Endothelial cell of umbilical vein (primary cell): ENCODE data around the gene NDUFA11. TPM values are rescaled to one million over a fixed set of nuclear protein-coding genes. Genes with fewer than 3 reads are reported as not detected.

Experiments used
- Bru-seq: library from RNA; stranded (reverse); fragments of 400-500 nt; gene quantifications from one replicate; lab custom pipeline; 2021; lab: Mats Ljungman, UMichigan
- BruChase-seq, 2 experiments: library from RNA; stranded (reverse); fragments of 400-500 nt; gene quantifications; one replicate each; lab custom pipeline; 2021; lab: Mats Ljungman, UMichigan
- BruUV-seq: library from RNA; stranded (reverse); fragments of 400-500 nt; replicated peaks from 2 replicates; lab custom pipeline; 2021; lab: Mats Ljungman, UMichigan
- CTCF ChIA-PET: fragments of 300-600, 350-600 bp; sonication (Branson Sonifier 250); formaldehyde crosslinking; loops from one replicate; lab custom pipeline; 2021; ENCODE audit warnings: antibody characterized with exemption, inconsistent platforms; lab: Charles Lee
- POLR2A ChIA-PET: fragments of 300-600, 350-600 bp; sonication (Branson Sonifier 250); formaldehyde crosslinking; loops from one replicate; lab custom pipeline; 2021; ENCODE audit warnings: antibody characterized with exemption, inconsistent platforms; lab: Charles Lee
- DNase-seq: peaks from one replicate; pipeline ENCODE4 v3.0.0-alpha.2; 2011; ENCODE audit warnings: low read depth, low spot score
- FAIRE-seq: peaks from 2 replicates; lab custom pipeline; 2011; peaks lifted over from hg19 to GRCh38; lab: Jason Lieb, UNC
- H2AFZ ChIP-seq: 2 replicates; pipeline ENCODE4 v1.6.0; 2012; ENCODE audit warnings: low read depth, low read length, control low read depth, inconsistent platforms
- H3K27ac ChIP-seq: 2 replicates; pipeline ENCODE4 v1.5.1; 2011; ENCODE audit warnings: low read depth, mild to moderate bottlenecking, control low read depth, low read length, moderate library complexity; ENCODE audit not compliant: insufficient read depth
- H3K27me3 ChIP-seq, 2 experiments: 2 replicates each; pipeline versions ENCODE4 v1.6.0 to v1.6.1; 2011; ENCODE audit warnings: low read length in 2 of 2, mixed read lengths in 1 of 2; ENCODE audit not compliant: control insufficient read depth in 2 of 2, insufficient read depth in 2 of 2
- H3K36me3 ChIP-seq, 2 experiments: 2 replicates in 1 of 2; 3 replicates in 1 of 2; pipeline ENCODE4 v1.5.1; 2011; ENCODE audit warnings: low read length in 2 of 2, mild to moderate bottlenecking in 1 of 2, moderate library complexity in 1 of 2; ENCODE audit not compliant: control insufficient read depth in 2 of 2, insufficient read depth in 2 of 2; ENCODE audit errors: extremely low read depth in 1 of 2
- H3K4me1 ChIP-seq: 3 replicates; pipeline ENCODE4 v1.5.1; 2011; ENCODE audit warnings: mild to moderate bottlenecking, low read length; ENCODE audit not compliant: control insufficient read depth, insufficient read depth; ENCODE audit errors: extremely low read depth
- H3K4me2 ChIP-seq: 2 replicates; pipeline ENCODE4 v1.6.1; 2011; ENCODE audit warnings: low read length, control low read depth, mixed read lengths; ENCODE audit not compliant: insufficient read depth
- H3K4me3 ChIP-seq, 3 experiments: fragments of 200-600 bp in 1 of 3; sonication (generic), shearing (Covaris generic) in 1 of 3; replicated peaks in 1 of 3; 2 replicates each; pipeline ENCODE4 v1.5.1; 2011 to 2016; ENCODE audit warnings: control low read depth in 3 of 3, low read length in 3 of 3, mild to moderate bottlenecking in 2 of 3, inconsistent platforms in 1 of 3, low read depth in 1 of 3, moderate library complexity in 1 of 3; ENCODE audit not compliant: insufficient read depth in 1 of 3
- H3K79me2 ChIP-seq: 2 replicates; pipeline ENCODE4 v1.6.0; 2012; ENCODE audit warnings: low read length, inconsistent platforms; ENCODE audit not compliant: control insufficient read depth, insufficient read depth
- H3K9ac ChIP-seq: replicated peaks from 2 replicates; pipeline ENCODE3; 2011; ENCODE audit warnings: low read length, control low read depth; ENCODE audit not compliant: insufficient read depth; ENCODE audit errors: extremely low read depth
- H3K9me1 ChIP-seq: replicated peaks from 3 replicates; pipeline ENCODE4 v1.6.0; 2011; ENCODE audit warnings: mild to moderate bottlenecking, low read length; ENCODE audit not compliant: control insufficient read depth, insufficient read depth; ENCODE audit errors: extremely low read depth
- H3K9me3 ChIP-seq: replicated peaks from 2 replicates; pipeline ENCODE4 v1.5.1; 2012; ENCODE audit warnings: low read length, inconsistent platforms; ENCODE audit not compliant: control insufficient read depth, insufficient read depth
- H4K20me1 ChIP-seq: replicated peaks from 2 replicates; pipeline ENCODE3; 2011; ENCODE audit warnings: mild to moderate bottlenecking, low read length; ENCODE audit not compliant: control insufficient read depth, insufficient read depth; ENCODE audit errors: extremely low read depth
- CTCF ChIP-seq, 2 donors: IDR thresholded peaks; 1 replicate in 1 of 2; 2 replicates in 1 of 2; pipeline ENCODE4 v1.5.1; 2011; ENCODE audit warnings: low read length in 2 of 2, mild to moderate bottlenecking in 2 of 2, moderate library complexity in 2 of 2, control low read depth in 1 of 2, inconsistent platforms in 1 of 2, low read depth in 1 of 2; ENCODE audit not compliant: insufficient read depth in 1 of 2; ENCODE audit errors: extremely low read depth in 1 of 2
- EZH2 ChIP-seq: IDR thresholded peaks from 2 replicates; pipeline ENCODE4 v1.6.1; 2012; ENCODE audit warnings: borderline replicate concordance, low read depth, mild to moderate bottlenecking, moderate library complexity, low read length, inconsistent platforms; ENCODE audit not compliant: severe bottlenecking
- FOS ChIP-seq: IDR thresholded peaks from 2 replicates; pipeline ENCODE4 v1.6.1; 2011; ENCODE audit warnings: mild to moderate bottlenecking, low read length, moderate library complexity, borderline replicate concordance; ENCODE audit not compliant: insufficient read depth
- GATA2 ChIP-seq: IDR thresholded peaks from 2 replicates; pipeline ENCODE4 v1.7.0; 2011; ENCODE audit warnings: low read depth, mild to moderate bottlenecking, moderate library complexity, mixed read lengths, low read length; ENCODE audit not compliant: insufficient read length, insufficient read depth
- JUN ChIP-seq: IDR thresholded peaks from 2 replicates; pipeline ENCODE4 v1.6.1; 2011; ENCODE audit warnings: borderline replicate concordance, low read depth; ENCODE audit not compliant: insufficient read length, insufficient read depth
- MAX ChIP-seq: IDR thresholded peaks from 2 replicates; pipeline ENCODE4 v1.6.1; 2011; ENCODE audit not compliant: insufficient read depth, insufficient read length
- MYC ChIP-seq: IDR thresholded peaks from one replicate; pipeline ENCODE4 v1.6.1; 2011; ENCODE audit warnings: mild to moderate bottlenecking, low read depth, low read length
- POLR2A ChIP-seq: IDR thresholded peaks from 2 replicates; pipeline ENCODE4 v1.6.1; 2012; ENCODE audit warnings: low read depth, mild to moderate bottlenecking, control low read depth, low read length
- POLR2AphosphoS5 ChIP-seq: IDR thresholded peaks from 2 replicates; pipeline ENCODE4 v1.6.1; 2012; ENCODE audit warnings: low read depth, mild to moderate bottlenecking, control low read depth, low read length, moderate library complexity; ENCODE audit not compliant: insufficient read depth
- dilution Hi-C: fragments of 300-500 bp; cut with MboI; formaldehyde crosslinking; loops from one replicate; pipeline ENCODE4 v1.15.0; 2019; ENCODE audit warnings: low sequenced_read_pairs; ENCODE audit not compliant: extremely low pct_ligation_motif_present
- intact Hi-C: fragments of 100-400 bp; cut with micrococcal nuclease; formaldehyde crosslinking; loops from one replicate; pipeline ENCODE4 v1.10.0; 2022
- long read RNA-seq: library from polyadenylated mRNA; stranded (forward); transcript quantifications from one replicate; pipeline ENCODE4 v2.0.0, GENCODE V29; 2021
- polyA minus RNA-seq, 3 experiments: library from RNA; depleted of rRNA, polyadenylated mRNA; stranded (reverse); fragments of >200 nt; gene quantifications; 1 replicate in 1 of 3; 2 replicates in 2 of 3; pipeline ENCODE4 v1.2.3, GENCODE V29; 2011
- polyA plus RNA-seq, 4 experiments: library from polyadenylated mRNA; depleted of rRNA in 3 of 4; stranded (reverse) in 3 of 4; unstranded in 1 of 4; fragments of >200 nt; gene quantifications; 2 replicates each; pipeline versions ENCODE4 v1.2.1 to v1.2.3, GENCODE V29; 2011 to 2012; ENCODE audit warnings: missing spikeins in 1 of 4
- total RNA-seq: library from RNA; stranded (reverse); gene quantifications from 2 replicates; pipeline ENCODE4 v1.2.3, GENCODE V29; 2021

The NDUFA11 gene
- total RNA-seq: 281 and 283 TPM in 2 replicates
- polyA plus RNA-seq: 876 and 1,690 TPM in 2 replicates
- 491 and 683 TPM in 2 replicates for polyA plus RNA-seq (2011; cell fraction: cytosol; rRNA removed)
- 195 and 273 TPM in 2 replicates for polyA plus RNA-seq (2011; cell fraction: nucleus; rRNA removed)
- 256 and 303 TPM in 2 replicates for polyA plus RNA-seq (2012)
- polyA minus RNA-seq: 50.8 and 68.0 TPM in 2 replicates
- 39.5 TPM for polyA minus RNA-seq (2011; cell fraction: cytosol; rRNA and poly(A)+ RNA removed)
- polyA minus RNA-seq (2011; cell fraction: nucleus; rRNA and poly(A)+ RNA removed): 16.4 and 23.1 TPM in 2 replicates
- Bru-seq, nascent RNA: percentile 66 among the genes with signal in this experiment
- BruChase-seq, experiment 1, labeled RNA remaining after a 6-hour chase: percentile 76 among the genes with signal in this experiment
- percentile 70 among the genes with signal in this experiment for BruChase-seq, experiment 2, labeled RNA remaining after a 2-hour chase
- long read RNA-seq, transcript NDUFA11-204 (2 exons, 403 nt): minor isoform, 6 of 664 reads
- long read RNA-seq, transcript NDUFA11-206 (5 exons, 657 nt): minor isoform, 13 of 664 reads
- long read RNA-seq, transcript NDUFA11-201 (4 exons, 539 nt): major isoform, 612 of 664 reads
- long read RNA-seq, transcript NDUFA11-205 (3 exons, 2,154 nt): minor isoform, 8 of 664 reads
- long read RNA-seq, partial matches to known transcripts: 23 of 664 reads
- long read RNA-seq, other reads (novel, unspliced or antisense): 1 of 664 reads

GRCh38 chr19:5903624-5904351 is at the start of gene NDUFA11:
Gene NDUFA11 (minus strand): TSS chr19:5903790. CDS start chr19:5903708, 82 bp downstream.
- Histone ChIP-seq H4K20me1 (no peaks in the 10 kb centered on the region), H3K36me3 (peaks cover 0 to 2% of the 10 kb centered on the region in 2 experiments), H3K9me1 (no peaks in the 10 kb centered on the region), H2AFZ (peak within 1 kb of the TSS; percentile 69), H3K79me2 (peaks cover 32% of the 10 kb centered on the region), H3K4me2 (peak within 1 kb of the TSS; percentile 32), H3K27me3 (no peaks in the 10 kb centered on the region), H3K27ac (peak within 1 kb of the TSS; percentile 90), H3K4me1 (peaks cover 8% of the 10 kb centered on the region), H3K9me3 (no peaks in the 10 kb centered on the region), H3K9ac (peak within 1 kb of the TSS; percentile 99), H3K4me3 (peak within 1 kb of the TSS; percentile 45 to 89 (median 86))
- no TSS peak for BruUV-seq
- POLR2A ChIA-PET: interaction anchor here (0.5 to 3.0 kb wide), 7 partner anchors 32 to 594 kb away, joined by 3 to 14 read pairs (median 3); partner anchors contain the start of genes RPL36, SAFB and SAFB2
- TF ChIP-seq MAX: peak; percentile 73
- TF ChIP-seq FOS: no peak
- peak; percentile 86 for TF ChIP-seq MYC
- peak; percentile 70 for TF ChIP-seq POLR2A
- TF ChIP-seq POLR2AphosphoS5: peak; percentile 78
- TF ChIP-seq GATA2: no peak
- TF ChIP-seq JUN: no peak
- TF ChIP-seq CTCF (IDR thresholded peaks at IDR 0.05; ENCODE audit: extremely low read depth in 1 of 2, insufficient read depth in 1 of 2, low read depth in 1 of 2, low read length in 2 of 2): no peak
- TF ChIP-seq EZH2: no peak
- no peak for FAIRE-seq
- CTCF ChIA-PET: interaction anchor here (0.6 to 3.5 kb wide), 6 partner anchors 31 to 184 kb away, joined by 3 to 37 read pairs (median 5); partner anchors contain the start of genes CATSPERD and LONP1
- dilution Hi-C loops (no loop called here), intact Hi-C loops (loop anchor here (1.0 to 10.0 kb wide), 7 partner anchors 59 to 211 kb away; partner anchors contain the start of genes CATSPERD, DUS3L, LONP1 and RANBP3)
- peak; percentile 99 for DNase-seq
